Neuronal stem cell (in vitro differentiated cells): ENCODE results near the gene GADL1.

Experiments used
- DNase-seq: peaks from one replicate; pipeline ENCODE4 v3.0.0-alpha.2; 2013; ENCODE audit warnings: low spot score
- H2AFZ ChIP-seq: one replicate; pipeline ENCODE4 v1.6.1; 2013; ENCODE audit warnings: mild to moderate bottlenecking, low read length, inconsistent platforms
- H2AK5ac ChIP-seq: 2 replicates; pipeline ENCODE4 v1.6.1; 2013; ENCODE audit warnings: low read depth, mild to moderate bottlenecking, inconsistent platforms, low read length, moderate library complexity, mixed read lengths
- H2BK120ac ChIP-seq: 2 replicates; pipeline ENCODE4 v1.6.1; 2013; ENCODE audit warnings: low read depth, mild to moderate bottlenecking, inconsistent platforms, low read length, moderate library complexity, mixed read lengths
- H2BK12ac ChIP-seq: one replicate; pipeline ENCODE4 v1.6.1; 2013; ENCODE audit warnings: low read length, inconsistent platforms
- H2BK15ac ChIP-seq: 2 replicates; pipeline ENCODE4 v1.6.1; 2013; ENCODE audit warnings: mild to moderate bottlenecking, low read length, inconsistent platforms, mixed read lengths
- H2BK5ac ChIP-seq: one replicate; pipeline ENCODE4 v1.6.1; 2013; ENCODE audit warnings: inconsistent platforms, mild to moderate bottlenecking, low read length, moderate library complexity
- H3K14ac ChIP-seq: one replicate; pipeline ENCODE4 v1.6.1; 2013; ENCODE audit warnings: low read length, inconsistent platforms
- H3K18ac ChIP-seq: 2 replicates; pipeline ENCODE4 v1.6.1; 2013; ENCODE audit warnings: low read length, inconsistent platforms
- H3K23ac ChIP-seq: 2 replicates; pipeline ENCODE4 v1.6.1; 2013; ENCODE audit warnings: low read depth, mild to moderate bottlenecking, mixed read lengths, low read length, inconsistent platforms; ENCODE audit not compliant: poor library complexity
- H3K27ac ChIP-seq: replicated peaks from 3 replicates; pipeline ENCODE4 v1.5.1; 2013; ENCODE audit warnings: low read length, inconsistent platforms
- H3K27me3 ChIP-seq, 3 experiments: 2 replicates each; pipeline ENCODE4 v1.6.1; 2013; ENCODE audit warnings: low read length in 3 of 3, mild to moderate bottlenecking in 2 of 3, inconsistent platforms in 1 of 3, low read depth in 1 of 3, mixed read lengths in 1 of 3, moderate library complexity in 1 of 3; ENCODE audit not compliant: control insufficient read depth in 3 of 3, insufficient read depth in 3 of 3
- H3K36me3 ChIP-seq, 2 donors: replicated peaks in 1 of 2; 2 replicates each; pipeline ENCODE4 v1.6.1; 2013; ENCODE audit warnings: low read length in 2 of 2; ENCODE audit not compliant: control insufficient read depth in 2 of 2, insufficient read depth in 2 of 2
- H3K4ac ChIP-seq: 2 replicates; pipeline ENCODE4 v1.6.1; 2013; ENCODE audit warnings: inconsistent platforms, mild to moderate bottlenecking, low read length, moderate library complexity
- H3K4me1 ChIP-seq, 2 donors: 1 replicate in 1 of 2; 2 replicates in 1 of 2; pipeline ENCODE4 v1.6.1; 2013; ENCODE audit warnings: low read length in 2 of 2, low read depth in 1 of 2; ENCODE audit not compliant: control insufficient read depth in 2 of 2, insufficient read depth in 1 of 2
- H3K4me2 ChIP-seq: one replicate; pipeline ENCODE4 v1.6.1; 2013; ENCODE audit warnings: mild to moderate bottlenecking, low read length, inconsistent platforms; ENCODE audit not compliant: insufficient read depth, poor library complexity, severe bottlenecking
- H3K4me3 ChIP-seq, 2 donors: 2 replicates each; pipeline ENCODE4 v1.5.1; 2013; ENCODE audit warnings: low read length in 2 of 2, mild to moderate bottlenecking in 2 of 2, inconsistent platforms in 1 of 2, moderate library complexity in 1 of 2
- H3K79me1 ChIP-seq: one replicate; pipeline ENCODE4 v1.6.1; 2013; ENCODE audit warnings: low read depth, mild to moderate bottlenecking, inconsistent platforms, low read length, moderate library complexity
- H3K9ac ChIP-seq: one replicate; pipeline ENCODE4 v1.6.1; 2013; ENCODE audit warnings: mild to moderate bottlenecking, low read depth, low read length, inconsistent platforms; ENCODE audit not compliant: poor library complexity
- H3K9me3 ChIP-seq, 2 donors: replicated peaks in 1 of 2; 2 replicates each; pipeline versions ENCODE3 to v1.6.1; 2013; ENCODE audit warnings: low read length in 2 of 2, mild to moderate bottlenecking in 2 of 2, inconsistent platforms in 1 of 2, low read depth in 1 of 2, mixed read lengths in 1 of 2, moderate library complexity in 1 of 2; ENCODE audit not compliant: control insufficient read depth in 2 of 2, insufficient read depth in 1 of 2
- H4K8ac ChIP-seq: one replicate; pipeline ENCODE4 v1.6.1; 2013; ENCODE audit warnings: low read depth, mild to moderate bottlenecking, inconsistent platforms, low read length, moderate library complexity
- H4K91ac ChIP-seq: one replicate; pipeline ENCODE4 v1.6.1; 2013; ENCODE audit warnings: low read length, low read depth, mild to moderate bottlenecking, inconsistent platforms; ENCODE audit not compliant: poor library complexity
- WGBS, 2 donors: extraction: QIAGEN DNeasy Blood & Tissue Kit; methylation state at CpG; one replicate each; pipeline ENCODE4 v1.1.7; 2013; ENCODE audit warnings: missing lambda C conversion rate in 2 of 2, mixed read lengths in 1 of 2; ENCODE audit not compliant: insufficient read length in 2 of 2, insufficient replicate concordance in 1 of 2; ENCODE audit errors: extremely low coverage in 2 of 2; 5-methylcytosine and 5-hydroxymethylcytosine counted together

The GADL1 gene

GRCh38 chr3:30712991-30713390, 181.5 kb downstream of the GADL1 start:
- H3K36me3 ChIP-seq = no peaks in the 10 kb centered on the region
- no CpG with 5 or more reads among the region's 4 CpGs for WGBS, 2 donors
- no peak overlapping the region for H3K9ac ChIP-seq
- H3K27me3 ChIP-seq = no peaks in the 10 kb centered on the region
- H2BK120ac ChIP-seq = no peak overlapping the region
- H3K23ac ChIP-seq = no peak overlapping the region
- H3K9me3 ChIP-seq = no peaks in the 10 kb centered on the region
- H3K18ac ChIP-seq = no peak overlapping the region
- no peak overlapping the region for H2BK15ac ChIP-seq
- no peak overlapping the region for H2AFZ ChIP-seq
- H3K4me1 ChIP-seq = no peaks in the 10 kb centered on the region
- no peak overlapping the region for H3K27ac ChIP-seq
- no peak overlapping the region for H2BK5ac ChIP-seq
- no peak overlapping the region for H2BK12ac ChIP-seq
- no peak overlapping the region for H3K4ac ChIP-seq
- no peak overlapping the region for H3K4me2 ChIP-seq
- no peak for DNase-seq
- H4K8ac ChIP-seq = no peak overlapping the region
- no peak overlapping the region for H2AK5ac ChIP-seq
- H3K4me3 ChIP-seq = no peak overlapping the region
- no peaks in the 10 kb centered on the region for H3K79me1 ChIP-seq
- H3K14ac ChIP-seq = no peak overlapping the region
- no peak overlapping the region for H4K91ac ChIP-seq

- H2AFZ ChIP-seq = no peak overlapping the region
- no peak overlapping the region for H3K18ac ChIP-seq
- H2BK120ac ChIP-seq = no peak overlapping the region
- H3K27ac ChIP-seq = no peak overlapping the region
- no peak overlapping the region for H3K9ac ChIP-seq
- H2BK12ac ChIP-seq = no peak overlapping the region
- DNase-seq = no peak
- no peak overlapping the region for H3K23ac ChIP-seq
- no peak overlapping the region for H2BK15ac ChIP-seq
- no peaks in the 10 kb centered on the region for H3K36me3 ChIP-seq
- no peaks in the 10 kb centered on the region for H3K79me1 ChIP-seq
- H3K27me3 ChIP-seq = no peaks in the 10 kb centered on the region
- no peak overlapping the region for H3K4me2 ChIP-seq
- H3K4me3 ChIP-seq = no peak overlapping the region
- no peak overlapping the region for H4K91ac ChIP-seq
- H2BK5ac ChIP-seq = no peak overlapping the region
- WGBS, 2 donors = no CpG with 5 or more reads among the region's 2 CpGs
- H4K8ac ChIP-seq = no peak overlapping the region
- H3K9me3 ChIP-seq = no peaks in the 10 kb centered on the region
- H3K4me1 ChIP-seq = no peaks in the 10 kb centered on the region
- no peak overlapping the region for H2AK5ac ChIP-seq
- no peak overlapping the region for H3K4ac ChIP-seq
- H3K14ac ChIP-seq = no peak overlapping the region
Observed at GRCh38 chr3:30711867-30712266, 182.6 kb downstream of the GADL1 start.

- no peak overlapping the region for H3K4me3 ChIP-seq
- no peak overlapping the region for H3K4ac ChIP-seq
- H2BK15ac ChIP-seq = no peak overlapping the region
- no peak overlapping the region for H3K9ac ChIP-seq
- no peak overlapping the region for H2BK120ac ChIP-seq
- H3K36me3 ChIP-seq = no peaks in the 10 kb centered on the region
- H4K91ac ChIP-seq = no peak overlapping the region
- H3K9me3 ChIP-seq = no peaks in the 10 kb centered on the region
- no peaks in the 10 kb centered on the region for H3K79me1 ChIP-seq
- no peaks in the 10 kb centered on the region for H3K4me1 ChIP-seq
- H4K8ac ChIP-seq = no peak overlapping the region
- H3K27me3 ChIP-seq = no peaks in the 10 kb centered on the region
- H3K27ac ChIP-seq = no peak overlapping the region
- H3K14ac ChIP-seq = no peak overlapping the region
- no peak overlapping the region for H2AK5ac ChIP-seq
- no peak overlapping the region for H2AFZ ChIP-seq
- H3K23ac ChIP-seq = no peak overlapping the region
- DNase-seq = no peak
- no peak overlapping the region for H3K4me2 ChIP-seq
- H2BK12ac ChIP-seq = no peak overlapping the region
- no peak overlapping the region for H2BK5ac ChIP-seq
- H3K18ac ChIP-seq = no peak overlapping the region
Observed at GRCh38 chr3:30711151-30711550, 183.3 kb downstream of the GADL1 start.

- Histone ChIP-seq H3K27ac (no peak overlapping the region), H2BK120ac (no peak overlapping the region), H3K4me1 (no peaks in the 10 kb centered on the region), H3K79me1 (no peaks in the 10 kb centered on the region), H4K91ac (no peak overlapping the region), H3K9ac (no peak overlapping the region), H3K4me3 (no peak overlapping the region), H3K27me3 (no peaks in the 10 kb centered on the region), H3K9me3 (no peaks in the 10 kb centered on the region), H3K4me2 (no peak overlapping the region), H2BK12ac (no peak overlapping the region), H3K23ac (no peak overlapping the region), H3K4ac (no peak overlapping the region), H2AFZ (peak overlapping the region; percentile 57), H2BK15ac (no peak overlapping the region), H3K18ac (no peak overlapping the region), H3K36me3 (no peaks in the 10 kb centered on the region), H2AK5ac (no peak overlapping the region), H4K8ac (no peak overlapping the region), H2BK5ac (no peak overlapping the region), H3K14ac (no peak overlapping the region)
- DNase-seq = no peak
- no CpG with 5 or more reads among the region's 7 CpGs for WGBS, 2 donors
Observed at GRCh38 chr3:30710017-30710416, 184.4 kb downstream of the GADL1 start.
